RPMI7951 (cell line): ENCODE results near the gene VMP1. TPM values are rescaled to one million over a fixed set of nuclear protein-coding genes. Genes with fewer than 3 reads are reported as not detected.

ENCODE experiments used
- DNase-seq: peaks from one replicate; pipeline ENCODE4 v3.0.0-alpha.2; 2012; ENCODE audit warnings: low read depth
- total RNA-seq: library from RNA; depleted of rRNA; stranded (reverse); fragments of >200 nt; shearing (Covaris generic); gene quantifications from 2 replicates; pipeline ENCODE4 v1.2.3, GENCODE V29; 2014; rRNA removed

VMP1 gene
- 211 and 212 TPM in 2 replicates for total RNA-seq

DNA sequence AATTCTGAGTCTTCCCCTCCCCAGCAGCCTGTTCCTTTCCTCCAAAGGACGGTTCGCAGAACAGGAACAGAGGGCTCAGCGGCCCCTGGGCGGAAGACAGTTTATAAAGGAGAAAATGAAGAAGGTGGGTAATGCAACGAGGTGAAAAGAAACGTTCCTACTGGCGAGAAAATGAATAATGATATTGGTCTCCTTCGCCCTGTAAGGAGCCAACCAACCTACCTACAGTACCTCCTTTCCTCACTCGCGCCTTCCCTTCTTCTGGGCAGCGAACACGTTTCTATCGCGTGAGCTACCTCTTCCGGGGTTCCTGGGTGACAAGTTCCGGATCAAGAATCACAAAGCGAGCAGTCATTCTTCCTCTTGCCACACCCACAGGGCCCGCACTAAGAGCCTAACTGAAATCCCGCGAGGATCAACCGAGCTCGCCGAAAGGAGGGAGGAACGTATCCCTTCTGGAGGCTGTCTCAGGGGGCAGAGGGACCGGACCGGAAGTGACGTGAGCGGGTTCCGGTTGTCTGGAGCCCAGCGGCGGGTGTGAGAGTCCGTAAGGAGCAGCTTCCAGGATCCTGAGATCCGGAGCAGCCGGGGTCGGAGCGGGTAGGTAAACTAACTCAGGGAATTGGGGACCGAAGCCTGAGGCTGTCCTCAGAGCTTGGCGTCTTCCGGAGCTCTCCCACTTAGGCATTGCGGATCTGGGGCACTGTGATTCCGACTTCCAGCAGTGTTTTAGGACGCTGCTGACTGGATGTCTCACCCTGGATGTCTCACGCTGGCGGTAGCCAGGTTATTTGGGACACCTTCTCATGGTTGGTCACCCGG, at the start of gene VMP1, which contains the start of gene PTRH2:
Gene VMP1 (plus strand): TSS at position 506 of the 822 bp plus-strand sequence. CDS start 23,793 bp downstream, outside the sequence.
Gene PTRH2 (minus strand): TSS at position 282 of the 822 bp plus-strand sequence. CDS start 9,452 bp downstream, outside the sequence.
- DNase-seq: peak; percentile 99

DNA sequence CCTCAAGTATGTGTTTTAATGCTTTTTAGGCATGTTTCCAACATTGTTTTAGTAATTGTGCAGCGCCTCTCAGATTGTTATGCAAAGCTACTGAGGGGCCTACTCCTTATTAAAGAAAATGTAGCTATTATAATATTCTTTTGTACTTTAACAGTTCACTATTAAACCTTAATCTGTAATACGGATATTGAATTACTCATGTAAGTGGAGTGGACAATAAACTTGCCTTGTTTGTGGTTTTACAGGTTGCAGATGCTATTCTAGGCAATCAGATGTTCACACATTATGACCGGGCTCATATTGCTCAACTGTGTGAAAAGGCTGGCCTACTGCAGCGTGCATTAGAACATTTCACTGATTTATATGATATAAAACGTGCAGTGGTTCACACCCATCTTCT, 41.2 kb upstream of the VMP1 start:
- peak; percentile 30 for DNase-seq

DNA sequence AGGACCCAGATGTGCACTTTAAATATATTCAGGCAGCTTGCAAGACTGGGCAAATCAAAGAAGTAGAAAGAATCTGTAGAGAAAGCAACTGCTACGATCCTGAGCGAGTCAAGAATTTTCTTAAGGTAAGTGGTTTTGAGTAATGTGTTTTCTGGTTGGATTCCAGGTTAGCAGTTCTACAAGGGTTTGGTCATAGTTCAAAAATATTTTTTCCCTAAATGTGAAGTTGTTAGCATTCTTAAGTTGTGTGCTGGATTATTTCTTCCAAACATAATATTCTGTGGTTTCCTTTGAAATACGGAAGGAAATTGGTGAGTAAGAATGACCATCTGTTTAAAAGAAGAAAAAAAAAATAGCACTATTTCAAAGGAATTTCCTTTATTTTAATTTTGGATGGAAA, 38.6 kb upstream of the VMP1 start:
- DNase-seq: peak; percentile 90

DNA sequence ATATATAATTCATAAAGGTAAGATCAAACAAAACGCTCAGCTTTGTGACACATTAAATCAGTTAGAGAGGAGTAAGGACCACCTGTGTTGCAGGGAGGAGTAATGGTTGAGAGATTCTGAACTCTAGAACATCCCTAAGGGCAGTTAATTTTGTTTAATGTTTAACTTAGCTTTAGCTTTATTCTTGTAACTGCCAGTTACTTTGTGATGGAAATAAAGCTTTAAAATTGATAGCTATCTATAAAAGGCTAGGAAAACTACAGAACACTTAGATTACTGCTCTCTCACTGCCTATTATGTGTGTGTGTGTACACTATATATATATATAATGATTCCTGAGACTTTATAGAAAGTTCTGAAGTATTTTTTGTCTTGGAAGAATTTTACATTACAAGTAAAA, 38.0 kb upstream of the VMP1 start:
- DNase-seq: no peak

DNA sequence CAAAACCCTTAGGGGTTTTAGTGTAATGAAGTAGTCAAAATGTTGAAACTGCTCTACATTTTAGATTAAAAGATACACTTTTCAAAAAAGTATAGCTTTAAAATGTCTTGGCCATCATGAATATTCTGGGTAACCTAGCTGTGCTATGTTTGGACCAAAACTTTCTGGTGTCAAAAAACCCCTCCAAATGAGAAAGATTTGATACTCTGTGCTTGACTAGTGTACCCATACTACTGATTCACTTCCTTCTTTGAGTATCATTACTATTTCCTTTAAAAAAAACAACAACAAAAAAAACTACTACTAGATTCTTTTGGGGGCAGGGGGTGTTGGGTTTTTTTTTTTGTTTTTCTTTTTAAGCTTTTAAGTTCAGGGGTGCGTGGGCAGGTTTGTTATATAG, 37.5 kb upstream of the VMP1 start:
- no peak for DNase-seq

DNA sequence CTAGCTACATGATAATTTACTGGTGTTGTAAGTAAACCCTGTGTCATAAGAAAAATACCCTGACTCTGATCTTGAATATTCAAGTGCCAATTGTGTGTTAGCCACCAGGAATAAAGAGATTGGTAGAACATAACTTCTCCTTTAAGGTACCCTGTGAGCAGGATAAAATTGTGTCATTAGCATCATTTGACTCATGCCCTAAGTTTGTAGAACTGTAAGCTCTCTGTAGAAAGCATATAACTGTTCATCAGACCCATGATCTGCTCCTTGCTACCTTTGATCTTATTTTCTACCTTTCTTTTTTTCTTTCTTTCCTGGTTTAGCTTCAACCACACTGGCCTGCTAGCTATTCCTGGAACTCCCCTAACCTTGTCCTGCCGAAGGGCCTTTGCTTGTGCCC, 36.1 kb upstream of the VMP1 start:
- DNase-seq: no peak

DNA sequence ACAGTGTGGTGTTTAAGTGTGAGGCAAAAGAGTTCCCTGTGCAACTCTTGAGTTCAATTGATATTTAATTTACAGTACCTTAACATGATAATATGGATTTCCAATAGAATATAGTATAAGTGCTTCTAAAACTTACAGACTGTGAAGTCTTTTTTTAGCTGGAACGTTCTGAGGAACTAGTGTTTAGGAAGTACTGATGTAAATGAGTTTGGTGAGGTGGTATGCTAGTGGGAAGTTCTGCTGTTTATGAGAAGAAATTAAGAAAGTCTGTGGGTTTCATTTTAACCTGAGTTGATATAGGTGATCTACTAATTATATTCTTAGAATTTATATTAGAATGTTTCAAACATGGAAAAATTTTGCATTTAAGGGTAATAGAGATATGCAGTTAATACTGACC, 32.2 kb upstream of the VMP1 start:
- no peak for DNase-seq

DNA sequence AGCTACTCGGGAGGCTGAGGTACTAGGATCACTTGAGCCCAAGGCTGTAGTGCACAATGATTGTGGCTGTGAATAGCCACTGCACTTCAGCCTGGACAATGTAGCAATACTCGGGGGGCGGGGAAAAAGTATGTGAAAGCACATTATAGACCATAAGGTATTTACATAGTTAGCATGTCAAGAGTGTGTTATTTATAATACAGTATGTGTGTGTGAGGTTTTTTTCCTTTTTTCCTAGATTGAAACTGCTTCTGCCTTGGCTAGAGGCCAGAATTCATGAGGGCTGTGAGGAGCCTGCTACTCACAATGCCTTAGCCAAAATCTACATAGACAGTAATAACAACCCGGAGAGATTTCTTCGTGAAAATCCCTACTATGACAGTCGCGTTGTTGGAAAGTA, 30.7 kb upstream of the VMP1 start:
- DNase-seq: no peak

DNA sequence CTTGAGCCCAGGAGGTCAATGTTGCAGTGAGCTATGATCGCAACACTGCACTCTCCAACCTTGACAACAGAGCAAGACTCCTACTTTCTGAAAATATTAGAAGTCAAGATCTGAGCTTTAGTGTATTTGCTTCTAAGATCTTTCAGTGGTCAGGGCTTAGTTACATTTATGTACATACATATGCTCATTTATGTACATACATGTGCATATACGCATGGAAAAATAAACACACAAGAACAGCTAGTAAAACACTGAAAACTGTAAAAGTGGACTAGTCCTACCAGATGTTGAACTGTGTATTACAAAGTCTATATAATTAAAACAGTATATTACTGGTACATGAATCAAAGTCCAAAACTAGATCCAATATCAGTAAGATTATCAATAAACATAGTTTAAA, 28.5 kb upstream of the VMP1 start:
- DNase-seq: no peak

DNA sequence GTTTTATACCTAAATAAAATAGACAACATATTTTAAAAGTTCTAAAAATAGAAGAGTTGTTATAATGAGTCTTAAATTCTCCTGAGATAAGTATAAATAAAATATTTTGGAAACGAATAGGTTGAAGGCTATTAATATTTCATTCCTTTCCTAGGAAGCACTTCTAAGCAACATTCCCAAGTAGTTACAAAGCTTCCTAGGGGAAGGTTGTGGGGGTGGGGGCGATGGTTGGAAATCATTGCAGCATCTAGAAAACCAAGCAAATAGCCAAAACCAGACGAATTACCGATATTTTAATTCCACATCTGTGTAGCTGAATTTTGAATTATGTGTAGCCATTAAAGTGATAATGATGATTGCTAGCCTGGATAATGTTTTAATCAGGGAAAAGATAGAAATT, 27.1 kb upstream of the VMP1 start:
- no peak for DNase-seq

DNA sequence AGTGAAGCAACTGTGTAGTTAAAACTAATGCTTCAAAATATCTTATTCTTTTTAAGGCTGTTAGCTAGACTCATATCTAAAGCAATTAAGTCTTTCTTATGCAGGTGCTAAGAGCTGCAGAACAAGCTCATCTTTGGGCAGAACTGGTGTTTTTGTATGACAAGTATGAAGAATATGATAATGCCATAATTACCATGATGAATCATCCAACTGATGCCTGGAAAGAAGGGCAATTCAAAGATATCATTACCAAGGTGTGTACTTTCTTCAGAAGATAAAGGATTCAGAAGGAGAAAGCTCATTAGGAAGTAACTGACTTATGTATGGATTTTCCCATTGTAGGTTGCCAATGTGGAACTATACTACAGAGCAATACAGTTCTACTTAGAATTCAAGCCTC, 24.2 kb upstream of the VMP1 start:
- no peak for DNase-seq

DNA sequence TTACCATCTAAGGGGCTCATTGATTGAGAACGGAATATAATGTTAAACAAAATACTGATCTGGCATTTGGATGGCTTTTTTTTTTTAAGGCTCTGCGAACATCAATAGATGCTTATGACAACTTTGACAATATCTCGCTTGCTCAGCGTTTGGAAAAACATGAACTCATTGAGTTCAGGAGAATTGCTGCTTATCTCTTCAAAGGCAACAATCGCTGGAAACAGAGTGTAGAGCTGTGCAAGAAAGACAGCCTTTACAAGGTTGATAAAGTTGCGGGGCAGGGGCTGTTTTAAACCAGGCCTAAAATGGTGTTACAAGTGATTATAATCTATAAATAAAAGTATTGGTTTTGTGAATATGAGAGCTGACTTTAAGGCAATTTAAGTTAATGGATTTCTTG, 22.5 kb upstream of the VMP1 start:
- DNase-seq: no peak

DNA sequence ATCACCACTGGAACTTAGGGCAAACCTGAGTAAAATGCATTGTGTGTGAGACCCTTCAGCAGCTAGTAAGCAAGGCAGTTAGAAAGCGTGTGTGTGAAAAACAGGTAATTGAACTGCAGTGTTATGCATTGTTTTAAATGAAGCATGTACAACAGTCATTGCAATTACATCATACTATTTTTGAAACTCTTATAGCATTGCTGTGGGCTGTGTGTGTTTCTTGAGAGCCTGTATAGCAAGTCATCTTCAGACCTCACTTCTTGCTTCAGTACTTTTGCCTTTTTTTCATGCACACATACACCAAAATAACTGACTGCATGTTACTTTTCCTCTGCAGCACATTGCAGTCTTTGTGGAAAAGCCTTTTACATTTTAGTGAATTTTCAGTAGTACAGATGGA, 19.4 kb upstream of the VMP1 start:
- no peak for DNase-seq

DNA sequence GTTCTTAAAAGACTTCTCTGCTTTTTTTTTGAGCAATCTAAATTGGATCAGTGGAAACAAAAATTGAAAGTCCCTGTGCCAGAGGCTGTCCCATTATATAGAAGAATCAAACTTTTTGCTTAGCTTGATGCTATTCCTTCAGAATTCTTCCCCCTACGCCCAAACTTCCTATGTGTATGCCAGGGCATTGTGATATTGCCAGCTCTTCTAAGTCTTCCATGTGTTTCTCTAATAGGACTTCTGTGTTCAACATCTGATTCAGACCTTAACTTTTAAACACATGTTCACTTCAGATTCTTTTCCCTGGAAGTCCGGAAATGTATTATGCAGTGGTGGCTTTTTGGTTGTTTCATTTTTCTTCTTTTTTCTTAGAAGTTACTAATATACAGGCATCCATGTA, 19.0 kb upstream of the VMP1 start:
- no peak for DNase-seq

DNA sequence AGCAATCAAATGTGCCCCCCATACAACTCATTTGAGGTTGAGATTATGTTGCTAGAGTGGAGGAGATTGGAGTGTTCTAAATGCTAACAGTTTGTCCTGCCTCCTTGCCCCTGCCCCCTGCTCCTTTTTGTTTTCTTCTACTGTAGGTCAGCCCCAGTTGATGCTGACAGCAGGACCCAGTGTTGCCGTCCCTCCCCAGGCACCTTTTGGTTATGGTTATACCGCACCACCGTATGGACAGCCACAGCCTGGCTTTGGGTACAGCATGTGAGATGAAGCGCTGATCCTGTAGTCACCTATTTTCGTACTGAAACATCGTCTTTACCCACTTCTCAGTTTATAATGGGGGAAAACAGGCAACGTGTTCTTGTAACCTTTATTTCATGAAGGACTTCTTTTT, 13.9 kb upstream of the VMP1 start:
- DNase-seq: no peak

DNA sequence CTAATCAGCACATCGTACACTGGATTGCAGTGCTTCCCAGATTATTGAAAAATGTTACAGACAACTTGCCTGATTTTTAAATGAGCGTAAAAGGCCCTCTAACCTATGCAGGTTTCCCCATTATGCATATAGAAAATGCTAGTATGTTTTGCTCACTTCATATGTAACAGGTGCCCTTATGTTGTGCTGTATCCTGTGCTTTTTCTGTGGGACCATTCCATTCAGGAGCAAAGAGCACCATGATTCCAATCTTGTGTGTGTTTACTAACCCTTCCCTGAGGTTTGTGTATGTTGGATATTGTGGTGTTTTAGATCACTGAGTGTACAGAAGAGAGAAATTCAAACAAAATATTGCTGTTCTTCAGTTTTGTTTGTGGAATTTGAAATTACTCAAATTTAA, 13.1 kb upstream of the VMP1 start:
- no peak for DNase-seq

DNA sequence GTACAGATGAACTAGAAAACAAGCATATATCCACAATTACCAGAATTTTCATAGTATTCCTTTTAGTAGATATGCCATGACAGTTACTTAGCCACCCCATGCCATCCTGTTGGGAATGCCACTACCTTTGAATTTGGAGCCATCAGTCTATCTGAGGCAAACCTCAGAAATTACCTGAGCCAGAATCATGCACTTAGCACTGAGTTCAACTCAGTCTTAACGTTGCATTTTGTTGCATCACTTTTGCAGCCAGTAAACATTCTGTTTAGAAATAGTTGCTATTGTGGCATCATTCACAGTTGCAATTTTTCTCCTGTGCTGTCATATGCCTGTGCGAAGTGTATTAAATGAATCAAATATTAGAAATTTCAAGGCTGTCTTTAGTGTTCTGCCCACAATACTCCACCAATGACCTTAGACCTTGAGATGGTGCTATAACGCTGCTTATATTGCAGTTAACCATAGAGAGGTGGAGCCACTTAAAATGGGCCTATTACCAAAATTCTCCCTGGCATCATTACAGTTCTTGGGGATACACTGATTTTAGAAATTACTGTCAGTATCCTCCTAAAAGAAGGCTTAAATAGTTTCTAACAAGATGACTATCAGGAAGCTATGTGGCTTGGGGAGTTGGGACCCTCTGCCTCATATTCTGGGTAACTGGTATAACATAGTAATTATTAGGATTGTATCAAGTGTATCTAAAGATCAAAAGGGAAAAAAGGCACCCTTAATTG, 11.3 kb upstream of the VMP1 start:
- no peak for DNase-seq

DNA sequence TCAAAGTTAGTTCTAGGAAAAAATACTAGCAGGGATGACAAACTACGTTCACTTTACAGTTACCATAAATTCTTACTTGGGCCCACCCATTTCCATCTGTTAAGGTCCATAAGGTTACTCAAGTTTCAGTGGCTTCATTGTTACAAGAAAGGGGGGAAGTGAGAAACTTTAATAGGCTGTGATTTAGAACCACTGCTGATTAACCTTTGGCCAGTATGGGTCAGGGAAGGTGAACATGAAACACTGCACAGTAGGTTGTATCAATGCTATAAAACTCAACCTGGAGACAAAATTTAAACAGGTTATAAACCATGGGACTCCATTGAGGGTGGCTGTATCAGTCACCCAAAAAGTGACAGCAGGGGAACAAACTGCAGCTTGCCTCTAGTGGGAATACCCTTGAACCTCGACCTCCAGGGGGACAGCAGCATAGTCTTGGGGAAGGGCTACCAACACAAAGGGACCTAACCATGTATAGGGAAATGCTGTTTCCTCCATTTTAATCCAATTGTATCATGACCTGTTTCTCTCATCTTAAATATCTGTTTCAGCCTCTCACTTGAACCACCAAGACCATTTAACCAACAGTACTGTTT, 10.7 kb upstream of the VMP1 start:
- DNase-seq: no peak

DNA sequence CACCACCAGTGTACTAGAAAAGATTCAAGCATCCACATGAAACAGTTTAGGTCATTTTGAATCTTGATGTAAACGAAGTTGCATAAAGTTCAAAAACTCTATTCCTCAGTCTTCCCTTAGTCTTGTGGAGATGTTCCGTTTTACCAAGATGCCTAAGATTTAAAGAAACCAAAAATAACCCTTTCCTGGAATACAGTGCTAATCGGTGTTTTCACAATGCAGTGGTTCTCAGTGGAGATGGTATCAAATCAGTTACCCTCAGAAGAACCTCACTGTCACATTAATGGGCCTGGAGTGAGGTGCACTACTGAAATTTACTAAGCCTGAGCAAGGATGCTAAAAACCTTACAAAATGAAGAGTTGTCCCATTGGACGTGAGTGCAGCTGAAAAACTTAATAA, 9.3 kb upstream of the VMP1 start:
- no peak for DNase-seq

DNA sequence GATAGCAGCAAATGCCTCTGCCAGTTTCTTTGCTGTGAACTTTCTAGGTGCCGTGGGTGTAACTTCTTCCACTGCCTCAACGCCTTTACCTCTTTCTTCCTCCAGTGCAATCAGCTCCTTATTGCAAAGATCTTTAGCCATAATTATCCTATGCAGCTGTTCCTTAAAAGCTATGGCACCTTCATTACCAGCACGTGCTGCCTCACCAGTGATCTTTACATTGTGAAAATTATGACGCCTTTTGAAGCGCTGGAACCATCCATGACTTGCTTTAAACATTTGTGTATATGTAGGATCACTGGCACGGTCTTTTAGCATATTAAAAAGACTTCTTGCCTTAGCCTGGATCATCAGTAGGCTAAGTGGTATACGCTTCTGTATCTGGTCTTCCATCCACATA, 8.2 kb upstream of the VMP1 start:
- no peak for DNase-seq

DNA sequence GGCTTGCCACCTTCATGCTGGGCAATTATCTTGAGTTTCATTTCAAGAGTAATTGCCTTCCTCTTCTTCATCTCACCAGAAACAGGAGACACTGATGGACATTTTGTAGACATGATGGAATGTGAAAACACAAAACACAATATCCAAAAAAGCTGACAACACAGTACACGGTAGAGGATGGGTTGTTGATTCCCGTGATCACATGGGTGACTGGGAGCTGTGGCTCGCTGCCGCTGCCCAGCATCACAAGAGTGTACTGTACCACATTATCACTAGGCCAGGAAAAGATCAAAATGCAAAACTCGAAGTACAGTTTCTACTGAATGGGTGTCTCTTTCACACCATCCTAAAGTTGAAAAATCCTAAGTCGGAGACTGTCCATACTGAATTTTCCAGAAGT, 7.7 kb upstream of the VMP1 start:
- no peak for DNase-seq

DNA sequence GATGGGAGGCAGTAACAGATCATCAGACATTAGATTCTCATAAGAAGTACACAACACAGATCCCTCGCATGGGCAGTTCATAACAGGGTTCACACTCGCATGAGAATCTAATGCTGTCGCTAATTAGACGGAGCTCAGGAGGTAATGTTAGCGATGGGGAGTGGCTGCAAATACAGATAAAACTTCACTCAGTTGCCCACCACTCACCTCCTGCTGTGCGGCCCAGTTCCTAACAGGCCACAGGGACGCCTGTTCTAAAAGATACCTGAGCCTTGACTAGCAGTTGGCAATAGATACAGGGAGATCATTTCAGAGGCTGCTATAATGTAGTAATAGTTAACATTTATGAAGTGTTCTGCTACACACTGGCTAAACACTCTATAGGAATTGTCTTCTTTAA, 5.2 kb upstream of the VMP1 start:
- DNase-seq: no peak

DNA sequence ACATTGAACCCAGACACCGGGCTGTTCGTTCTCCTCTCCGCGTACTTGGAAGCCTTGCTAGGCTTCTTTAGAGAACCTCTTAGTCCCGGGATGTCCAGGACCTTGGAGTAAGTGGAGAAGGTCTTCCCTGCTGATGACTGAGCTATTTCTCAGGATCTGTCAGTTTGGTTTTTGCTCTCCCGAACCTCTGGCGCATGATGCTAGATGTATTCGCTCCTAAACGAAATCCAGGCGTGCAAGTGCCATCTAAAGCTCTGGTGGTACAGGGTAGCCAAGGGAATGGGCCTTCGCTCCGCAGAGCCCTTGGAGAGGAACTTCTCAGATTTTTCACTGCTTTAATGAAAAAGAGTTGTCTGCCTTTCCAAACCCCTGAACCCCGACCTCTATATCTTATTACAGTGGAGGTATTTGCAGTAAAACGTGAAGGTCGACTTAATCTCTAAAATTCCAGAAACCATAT, 547 bp downstream of the VMP1 start:
- DNase-seq: no peak
